Measurements from ENCODE around the gene TLL2.
"Not testable (repeated sequence)": the region's sequence is repeated elsewhere in the genome, so short reads cannot be mapped to it uniquely, and the experiment has no call there.

Gene TLL2

GRCh38 chr10:96513698-96514561 is at the start of gene TLL2:
Gene TLL2 (minus strand): TSS chr10:96513926. CDS start chr10:96513685, 241 bp downstream.
- peak; percentile 67 for DNase-seq

DNA sequence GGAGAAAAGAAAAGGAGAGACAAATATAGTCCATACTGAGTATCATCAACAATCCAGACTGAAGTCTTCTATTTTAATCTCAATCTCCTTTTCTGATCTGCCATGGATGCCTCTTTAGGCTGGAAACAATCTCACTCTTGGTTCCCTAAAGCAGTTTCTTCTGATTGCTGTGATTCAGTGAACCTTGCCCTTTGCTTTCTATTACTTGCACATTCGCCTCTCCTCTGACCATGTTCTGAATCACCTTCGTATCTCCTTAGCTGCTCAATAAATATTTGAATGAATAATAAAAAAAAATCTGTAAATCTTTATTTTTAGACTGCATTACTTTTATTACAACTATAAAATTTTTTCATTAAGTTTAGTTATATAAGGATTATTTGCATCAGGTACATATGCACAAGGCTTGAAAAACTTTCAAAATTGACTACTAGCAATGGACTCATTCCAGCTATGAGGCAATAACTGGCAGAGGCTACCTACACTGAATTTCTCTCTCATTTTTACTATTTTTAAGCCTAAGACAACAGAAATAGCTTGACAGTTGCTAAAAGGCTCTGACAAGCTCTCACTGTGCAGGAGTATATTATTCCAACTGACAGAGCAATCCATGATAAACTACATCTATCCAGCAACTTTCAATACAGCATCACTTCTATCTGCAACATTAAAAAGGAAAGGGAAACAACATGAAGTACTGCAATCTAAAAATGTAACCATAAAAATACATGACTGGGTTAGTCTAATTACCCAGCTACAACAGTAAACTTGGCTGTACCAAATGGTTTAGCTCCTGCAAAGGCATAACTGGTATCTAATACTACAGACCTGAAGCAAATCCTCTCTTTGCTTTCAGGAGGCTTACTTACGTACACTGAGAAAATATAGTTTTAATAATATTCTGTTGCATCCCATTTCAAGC is 47.5 kb upstream of the TLL2 start:
- DNase-seq, result no peak

DNA sequence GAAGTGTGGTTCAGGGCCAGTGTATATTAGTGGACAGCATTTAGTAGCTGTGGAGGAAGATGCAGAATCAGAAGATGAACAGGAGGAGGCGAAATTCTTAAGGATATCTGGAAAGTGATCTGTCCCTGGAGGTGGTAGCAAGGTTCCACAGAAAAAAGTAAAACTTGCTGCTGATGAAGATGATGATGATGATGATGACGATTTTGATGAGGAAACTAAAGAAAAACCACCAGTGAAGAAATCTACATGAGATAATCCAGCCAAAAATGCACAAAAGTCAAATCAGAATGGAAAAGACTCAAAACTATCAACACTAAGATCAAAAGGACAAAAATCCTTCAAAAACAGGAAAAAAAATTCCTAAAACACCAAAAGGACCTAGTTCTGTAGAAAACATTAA is 46.8 kb upstream of the TLL2 start:
- no peak for DNase-seq

DNA sequence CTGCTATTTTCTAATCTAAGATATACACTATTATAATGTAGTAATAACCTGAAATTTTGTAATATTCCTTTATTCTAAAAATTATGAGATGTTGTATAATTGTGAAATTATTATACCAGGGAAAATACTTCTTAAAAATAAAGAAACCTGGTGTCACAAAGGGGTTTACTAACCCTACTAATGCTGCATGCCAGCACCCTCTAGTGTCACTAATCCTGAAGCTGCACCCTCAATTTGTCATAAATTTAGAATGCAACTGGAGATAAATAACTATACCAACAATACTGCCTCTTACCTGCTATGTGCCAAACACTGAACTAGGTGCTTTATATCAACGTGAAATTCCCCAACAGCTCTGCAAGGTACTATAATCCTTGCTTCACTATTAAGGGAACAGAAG is 42.3 kb upstream of the TLL2 start:
- DNase-seq, result no peak

DNA sequence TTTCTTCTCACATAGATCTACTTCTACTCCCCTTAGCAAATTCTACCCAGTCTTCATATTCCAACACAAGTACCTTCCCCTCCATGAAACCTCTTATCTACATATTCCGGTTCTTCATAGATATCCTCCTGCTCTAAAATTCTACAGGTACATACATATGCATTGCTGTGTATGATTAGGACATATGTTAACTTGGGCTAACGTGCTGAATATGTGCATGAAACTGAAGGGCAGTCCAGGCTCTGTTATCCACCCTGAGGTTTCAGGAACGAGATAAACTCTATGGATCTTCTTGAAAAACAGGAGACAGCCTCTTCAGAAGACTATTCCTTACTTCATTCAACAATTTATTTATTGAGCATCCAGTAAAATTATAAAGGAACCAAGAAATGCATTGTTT is 41.6 kb upstream of the TLL2 start:
- DNase-seq, result no peak

- no peak for DNase-seq
Observed at GRCh38 chr10:96548589-96548988, 34.9 kb upstream of the TLL2 start.

DNA sequence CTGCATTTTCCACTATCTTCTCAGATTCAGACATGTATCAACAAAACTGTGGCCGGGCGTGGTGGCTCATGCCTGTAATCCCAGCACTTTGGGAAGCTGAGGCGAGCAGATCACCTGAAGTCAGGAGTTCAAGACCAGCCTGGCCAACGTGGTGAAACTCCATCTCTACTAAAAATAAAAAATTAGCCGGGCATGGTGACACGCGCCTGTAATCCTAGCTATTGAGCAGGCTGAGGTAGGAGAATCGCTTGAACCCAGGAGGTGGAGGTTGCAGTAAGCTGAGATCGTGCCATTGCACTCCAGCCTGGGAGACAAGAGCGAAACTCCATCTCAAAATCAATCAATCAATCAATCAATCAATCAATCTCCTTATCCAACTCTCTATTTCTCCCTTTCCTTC is 31.8 kb upstream of the TLL2 start:
- not testable (repeated sequence) for DNase-seq

DNA sequence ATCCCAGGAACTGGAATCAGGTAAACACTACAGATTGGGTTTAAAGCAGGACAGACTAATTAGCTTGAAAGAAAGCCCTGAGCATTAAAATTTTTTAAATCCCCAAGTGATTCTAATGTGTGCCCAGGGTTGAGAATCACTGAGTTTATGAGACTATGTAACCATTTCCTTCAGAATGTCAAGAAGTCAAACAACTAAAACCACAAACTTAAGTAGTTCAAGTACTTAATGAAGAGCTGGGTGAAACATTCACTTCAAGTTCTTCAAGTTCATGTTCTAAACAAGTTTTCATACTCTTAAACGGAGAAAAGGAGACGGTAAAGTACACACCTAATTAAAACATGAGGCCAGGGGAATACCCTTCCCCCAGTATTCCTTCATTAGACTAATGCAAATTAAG is 28.2 kb upstream of the TLL2 start:
- DNase-seq, result no peak

DNA sequence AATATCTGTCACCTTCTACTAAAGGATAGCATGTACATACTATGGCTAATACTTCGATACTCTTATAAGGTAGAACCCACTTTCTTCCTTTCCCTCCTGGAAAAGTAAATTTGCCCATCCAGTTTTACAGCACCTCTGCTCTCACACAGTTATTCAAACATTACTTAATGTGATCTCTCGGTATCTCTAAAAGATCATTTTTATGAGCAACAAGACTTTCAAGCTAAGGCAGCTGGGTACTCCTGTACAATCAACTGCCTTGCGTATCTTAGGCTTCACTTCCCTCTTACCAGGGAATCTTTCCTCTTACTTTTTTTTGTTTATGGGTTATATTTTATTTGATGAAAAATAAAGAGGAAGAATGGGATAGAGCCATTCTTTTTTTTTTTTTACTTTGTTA is 26.5 kb upstream of the TLL2 start:
- no peak for DNase-seq

GRCh38 chr10:96538683-96539082 is 25.0 kb upstream of the TLL2 start:
- DNase-seq, result no peak

- no peak for DNase-seq
Observed at GRCh38 chr10:96536129-96536528, 22.4 kb upstream of the TLL2 start.

- DNase-seq, result no peak
Observed at GRCh38 chr10:96532523-96532922, 18.8 kb upstream of the TLL2 start.

DNA sequence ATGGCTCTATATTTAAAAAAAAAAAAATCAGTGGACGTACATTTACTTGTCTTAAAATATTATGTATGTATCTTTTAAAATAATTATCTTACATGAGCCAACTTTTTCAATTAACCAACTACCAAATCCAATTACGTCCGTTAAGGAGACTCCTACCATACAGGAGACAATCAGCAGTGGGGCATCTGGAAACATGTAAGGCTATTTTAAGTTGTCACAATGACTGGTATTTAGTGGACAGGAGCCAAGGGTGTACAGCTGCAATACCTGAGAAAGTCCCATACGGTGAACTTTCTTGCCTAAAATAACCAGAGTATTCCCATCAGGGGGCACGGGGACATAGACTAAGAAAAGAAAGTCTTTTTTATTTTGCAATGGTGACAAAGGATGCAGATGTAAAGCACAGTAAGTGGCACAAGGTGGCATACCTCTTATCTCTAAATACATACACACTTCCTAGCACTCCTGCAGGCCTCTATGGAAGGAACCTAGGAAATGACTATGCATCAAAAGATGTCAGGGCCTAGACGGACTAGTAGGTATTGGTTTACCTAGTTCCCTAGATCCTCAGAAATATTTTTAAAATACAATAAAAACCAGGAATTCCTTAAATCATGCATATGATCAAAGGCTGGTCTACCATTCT is 16.0 kb upstream of the TLL2 start:
- no peak for DNase-seq

DNA sequence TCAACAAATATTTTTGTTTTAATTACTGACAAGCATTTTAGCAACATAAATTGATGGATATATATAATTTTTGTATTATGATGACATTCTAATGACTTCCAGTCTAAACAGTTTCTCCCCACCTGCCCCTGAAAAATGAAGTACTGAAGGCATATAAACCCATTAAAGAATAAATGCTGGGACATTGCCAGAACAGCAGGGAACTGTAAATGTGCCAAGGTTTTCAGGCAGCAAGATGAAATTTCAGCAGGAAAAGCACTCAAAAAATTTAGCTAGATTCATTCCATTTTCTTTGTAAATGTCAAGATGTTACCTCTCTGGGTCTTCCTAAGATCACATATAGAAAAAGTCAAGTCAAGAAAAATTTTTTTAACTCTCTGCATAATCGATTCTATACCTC is 11.0 kb upstream of the TLL2 start:
- no peak for DNase-seq

DNA sequence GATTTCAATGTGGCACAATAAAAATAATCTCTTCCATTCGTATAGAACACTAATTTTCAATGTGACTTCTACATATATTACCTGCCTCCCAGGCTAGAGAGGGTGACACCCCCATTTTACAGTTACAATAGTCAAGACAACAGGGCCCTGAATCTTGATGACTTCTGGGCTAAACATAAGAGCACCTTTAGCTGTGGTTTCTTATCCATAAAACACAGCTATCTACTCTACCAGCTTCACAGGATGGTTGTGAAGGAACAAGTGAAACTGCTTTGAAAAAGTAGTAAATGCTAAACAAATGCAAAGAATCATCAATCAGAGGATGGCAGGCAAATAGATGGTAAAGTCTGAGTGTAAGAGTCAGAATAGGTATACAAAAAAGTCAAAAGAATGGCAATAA is 3.6 kb upstream of the TLL2 start:
- DNase-seq, result no peak

DNA sequence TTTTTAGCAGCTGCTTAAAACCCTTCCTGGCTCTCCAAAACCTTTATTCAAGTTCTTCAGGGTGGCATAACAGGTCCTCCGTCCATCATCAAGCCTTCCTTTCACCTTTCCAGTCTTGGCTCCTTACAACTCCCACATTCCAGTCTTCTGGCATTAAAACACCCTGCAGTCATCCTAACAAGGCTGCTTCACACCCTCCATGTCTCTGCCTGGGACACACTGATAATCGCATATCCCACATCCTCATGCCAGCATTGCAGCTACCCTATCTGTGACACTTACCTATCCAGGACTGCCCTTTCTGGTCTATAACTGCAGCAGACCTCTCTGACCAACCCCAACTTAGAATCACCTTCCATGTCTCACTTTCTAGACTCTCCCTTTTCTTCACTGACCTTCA is 2.6 kb upstream of the TLL2 start:
- DNase-seq, result no peak

DNA sequence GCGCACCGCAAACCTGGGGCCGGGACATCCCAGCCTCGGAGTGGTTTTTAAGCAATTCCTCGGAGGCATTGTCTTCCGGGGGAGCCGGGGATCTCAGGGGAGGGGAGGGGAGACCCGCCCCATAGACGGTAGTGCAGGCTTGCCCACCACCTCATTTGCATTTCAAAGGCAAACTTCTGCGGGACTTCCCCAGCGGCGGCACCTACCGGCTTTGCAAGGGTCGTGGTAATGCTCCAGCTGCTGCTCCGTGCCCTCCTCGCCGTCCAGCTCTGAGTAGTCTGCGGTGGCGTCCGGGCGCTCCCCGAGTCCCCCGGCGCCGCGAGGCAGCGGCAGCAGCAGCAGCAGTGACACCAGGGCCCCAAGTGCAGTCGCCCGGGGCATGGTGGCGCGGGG is 425 bp downstream of the TLL2 start:
- no peak for DNase-seq

DNA sequence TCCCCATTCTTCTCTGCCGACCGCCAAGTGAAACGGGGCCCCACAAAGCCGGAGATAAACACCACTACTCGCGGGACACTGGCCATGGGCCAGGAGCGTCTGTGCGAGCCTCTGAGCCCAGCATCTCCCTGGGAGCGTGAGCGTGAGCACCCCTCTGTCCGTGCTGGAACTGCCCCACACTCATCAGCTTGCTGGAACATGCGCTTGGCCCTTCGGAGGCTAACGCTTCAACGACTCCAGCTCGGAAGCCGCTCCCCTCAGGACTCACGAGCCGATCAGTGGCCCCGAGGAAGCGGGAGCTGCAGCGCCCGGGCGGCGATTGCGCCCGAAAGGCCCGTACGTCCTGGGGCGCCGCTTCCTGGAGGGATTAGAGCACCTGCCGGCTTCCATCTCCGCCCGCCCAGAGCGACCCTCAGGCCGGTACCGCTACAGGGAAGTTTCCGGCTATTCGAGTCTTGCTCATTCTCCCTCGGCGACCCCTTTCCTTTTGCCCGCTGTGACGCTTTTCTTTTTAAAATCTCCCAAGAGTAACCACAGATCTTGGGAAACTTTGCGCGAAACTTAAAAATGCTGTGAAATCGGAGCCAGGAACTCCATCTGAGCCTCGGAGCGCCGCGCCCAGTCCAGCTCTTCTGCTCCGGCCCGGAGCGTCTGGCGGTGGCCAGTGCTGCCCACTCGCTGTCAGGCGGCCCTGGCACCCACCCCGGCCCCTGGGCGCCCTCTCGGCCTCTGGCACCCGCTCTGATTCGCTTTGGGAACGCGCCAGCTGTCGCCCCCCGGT is 1.0 kb downstream of the TLL2 start:
- DNase-seq, result no peak

DNA sequence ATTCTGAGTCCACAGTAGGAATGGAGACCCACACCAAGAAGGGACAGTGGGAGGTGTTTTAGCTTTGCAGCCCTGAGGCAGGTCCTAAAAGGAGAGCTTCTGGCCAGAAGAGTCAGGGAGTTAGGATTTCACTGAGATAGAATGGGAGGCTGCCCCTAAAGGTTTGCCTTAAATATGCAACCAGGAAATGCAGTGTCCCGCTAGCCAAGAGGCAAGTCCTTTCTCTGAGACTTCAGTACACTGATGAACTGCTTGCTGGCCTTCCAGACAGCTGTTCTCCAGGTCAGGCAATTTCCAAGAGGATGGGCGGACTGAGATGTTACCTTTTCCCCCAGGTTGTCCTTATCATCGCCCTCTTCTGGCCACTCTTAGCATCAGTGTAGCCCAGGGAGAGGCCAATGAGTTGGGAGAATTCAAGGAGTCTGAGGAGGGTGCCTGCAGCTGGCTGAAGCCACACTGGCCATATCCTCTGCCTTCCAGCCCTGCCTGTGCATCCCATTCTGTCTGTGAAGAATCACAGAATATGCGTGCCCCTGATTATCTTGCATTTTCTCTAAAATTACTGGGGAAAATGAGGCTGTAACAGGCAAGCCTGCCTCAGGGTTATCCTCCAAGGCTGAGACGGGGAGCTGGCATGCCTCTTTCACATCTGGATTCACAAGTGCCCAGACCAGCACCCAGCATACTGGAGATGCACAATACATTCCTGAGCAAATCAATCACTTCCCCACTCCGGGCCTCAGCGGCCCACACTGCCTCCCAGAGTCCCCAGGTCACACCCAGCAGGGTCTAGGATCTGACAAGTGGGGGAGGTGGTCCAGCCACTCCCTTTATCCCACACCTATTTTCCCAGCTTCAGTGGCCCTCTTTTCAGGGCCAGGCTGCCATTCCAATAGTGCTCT is 2.4 kb downstream of the TLL2 start:
- DNase-seq, result no peak

DNA sequence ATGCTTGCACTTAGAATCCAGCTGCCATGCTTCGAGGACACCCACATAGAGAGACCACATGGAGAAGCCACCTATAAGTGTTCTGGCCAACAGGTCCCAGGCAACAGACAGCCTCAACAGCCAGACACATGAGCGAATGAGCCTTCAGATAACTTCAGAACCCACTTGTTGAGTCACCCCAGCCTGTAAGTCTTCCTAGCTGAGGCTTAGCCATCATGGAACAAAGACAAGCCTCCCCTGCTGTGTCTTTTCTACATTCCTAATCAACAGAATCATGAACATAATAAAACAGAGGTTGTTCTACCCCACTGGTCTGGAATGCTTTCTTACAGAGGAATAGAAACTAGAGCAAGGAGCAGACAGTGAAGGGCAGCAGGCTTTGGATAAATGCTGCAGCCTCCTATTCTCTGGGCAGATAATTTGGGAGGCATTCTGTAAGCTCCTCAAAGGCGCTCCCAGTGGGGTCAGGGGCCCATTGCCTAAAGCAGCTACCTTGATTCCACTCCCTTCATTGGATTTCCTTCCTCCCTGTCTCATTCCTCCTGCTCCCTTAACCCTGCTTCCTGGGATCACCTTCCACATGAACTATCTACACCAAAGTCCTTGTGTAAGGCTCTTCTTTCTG is 4.6 kb downstream of the TLL2 start:
- DNase-seq, result no peak

DNA sequence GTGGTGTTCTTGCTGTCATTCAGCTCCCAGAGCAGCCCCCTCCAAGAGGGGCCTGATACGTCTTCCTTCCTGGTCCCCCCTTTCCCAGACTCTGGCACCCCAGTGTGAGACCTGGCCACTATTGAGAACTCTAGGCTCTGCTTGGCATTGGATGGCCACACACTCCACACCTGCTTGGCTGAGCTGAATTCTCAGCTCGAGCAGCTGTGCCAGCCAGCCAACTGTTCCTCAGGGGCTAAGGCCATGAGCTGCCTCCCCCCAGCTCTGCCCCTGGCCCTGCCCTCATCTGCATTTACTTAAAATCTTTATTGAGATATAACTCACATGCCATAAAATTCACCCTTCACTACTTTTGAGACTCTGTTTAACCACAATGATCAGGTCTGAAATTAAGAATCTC is 6.7 kb downstream of the TLL2 start:
- no peak for DNase-seq
